Lung (tissue), 12 donors: ENCODE data around the gene FYN. TPM values are rescaled to one million over a fixed set of nuclear protein-coding genes. Genes with fewer than 3 reads are reported as not detected.

Source experiments
- ATAC-seq: fragments of 200-7000 bp; cut with Tn5 transposase; one replicate; pipeline ENCODE4 v1.9.1; 2020; ENCODE audit warnings: moderate number of reproducible peaks; ENCODE audit not compliant: insufficient read depth, low FRiP score
- DNase-seq, 3 donors: peaks; one replicate each; pipeline ENCODE4 v3.0.0-alpha.2; 2013 to 2017
- H3K27ac ChIP-seq, 2 donors: one replicate each; pipeline ENCODE4 v1.5.1; 2013; ENCODE audit warnings: mild to moderate bottlenecking in 2 of 2, moderate library complexity in 2 of 2, control low read depth in 1 of 2, inconsistent platforms in 1 of 2, low read depth in 1 of 2, low read length in 1 of 2
- H3K27me3 ChIP-seq, 3 donors: one replicate each; pipeline ENCODE4 v1.5.1; 2013; ENCODE audit warnings: low read length in 2 of 3; ENCODE audit not compliant: control insufficient read depth in 3 of 3, insufficient read depth in 3 of 3
- H3K36me3 ChIP-seq, 4 donors: one replicate each; pipeline ENCODE4 v1.5.1; 2013; ENCODE audit warnings: low read length in 4 of 4, mild to moderate bottlenecking in 1 of 4, moderate library complexity in 1 of 4; ENCODE audit not compliant: control insufficient read depth in 4 of 4, insufficient read depth in 4 of 4
- H3K4me1 ChIP-seq, 5 donors: one replicate each; pipeline ENCODE4 v1.5.1; 2013; ENCODE audit warnings: low read length in 5 of 5, mild to moderate bottlenecking in 2 of 5, moderate library complexity in 1 of 5; ENCODE audit not compliant: control insufficient read depth in 5 of 5, insufficient read depth in 5 of 5
- H3K4me3 ChIP-seq: one replicate; pipeline ENCODE4 v1.5.1; 2013; ENCODE audit warnings: mild to moderate bottlenecking, control low read depth, moderate library complexity
- H3K9ac ChIP-seq, 2 donors: one replicate each; pipeline ENCODE4 v1.5.1; 2013; ENCODE audit warnings: low read length in 2 of 2, control low read depth in 1 of 2; ENCODE audit not compliant: insufficient read depth in 1 of 2
- H3K9me3 ChIP-seq, 4 donors: one replicate each; pipeline ENCODE4 v1.5.1; 2013; ENCODE audit warnings: low read length in 3 of 4, mild to moderate bottlenecking in 1 of 4, moderate library complexity in 1 of 4; ENCODE audit not compliant: control insufficient read depth in 4 of 4, insufficient read depth in 3 of 4
- WGBS, 2 donors: extraction: QIAGEN DNeasy Blood & Tissue Kit; methylation state at CpG; one replicate each; pipeline ENCODE4 v1.1.7; 2013; 5-methylcytosine and 5-hydroxymethylcytosine counted together
- polyA plus RNA-seq, 2 donors: library from polyadenylated mRNA; stranded (reverse); fragments of 200-250 nt; gene quantifications; one replicate each; pipeline ENCODE4 v1.2.1, GENCODE V29; 2013
- total RNA-seq, 2 donors: library from RNA; depleted of rRNA in 1 of 2; stranded (reverse); fragments of >200 nt in 1 of 2; gene quantifications; one replicate each; pipeline ENCODE4 v1.2.1, GENCODE V29; 2014 to 2021
- TF ChIP-seq, protein P1 (sequence below): IDR thresholded peaks from 2 replicates; pipeline ENCODE4 v1.5.1; 2012; ENCODE audit warnings: mild to moderate bottlenecking; ENCODE audit errors: control extremely low read depth, extremely low read depth
- donor health status: control.
- donor health status: control.
- donor health status: Bipolar disorder and iron deficiency.
- donor health status: healthy.
- donor health status: DM: yes; HTN: yes; CAD: no.

Gene FYN
- total and polyA plus RNA-seq, 4 donors: 27.3 to 157 (median 71.0) TPM

DNA sequence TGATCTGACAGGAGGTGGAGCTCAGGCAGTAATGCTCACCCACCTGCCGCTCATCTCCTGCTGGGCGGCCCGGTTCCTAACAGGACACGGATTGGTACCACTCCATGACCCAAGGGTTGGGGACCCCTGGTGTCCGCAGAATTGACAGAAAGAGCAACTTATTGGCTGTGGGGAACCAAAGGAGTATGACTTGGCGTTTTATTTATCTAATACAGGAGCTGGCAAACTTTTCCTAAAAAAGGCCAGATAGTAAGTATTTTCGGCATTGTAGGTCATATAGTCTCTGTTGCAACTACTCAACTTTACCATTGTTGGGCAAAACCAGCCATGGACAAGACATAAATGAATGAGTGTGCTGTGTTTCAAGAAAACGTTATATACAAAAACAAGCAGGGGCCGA lies 223.2 kb downstream of the FYN start:
- no peak for ATAC-seq
- 76 to 77% methylated on average over 9 of the region's 9 CpGs for WGBS, 2 donors

DNA sequence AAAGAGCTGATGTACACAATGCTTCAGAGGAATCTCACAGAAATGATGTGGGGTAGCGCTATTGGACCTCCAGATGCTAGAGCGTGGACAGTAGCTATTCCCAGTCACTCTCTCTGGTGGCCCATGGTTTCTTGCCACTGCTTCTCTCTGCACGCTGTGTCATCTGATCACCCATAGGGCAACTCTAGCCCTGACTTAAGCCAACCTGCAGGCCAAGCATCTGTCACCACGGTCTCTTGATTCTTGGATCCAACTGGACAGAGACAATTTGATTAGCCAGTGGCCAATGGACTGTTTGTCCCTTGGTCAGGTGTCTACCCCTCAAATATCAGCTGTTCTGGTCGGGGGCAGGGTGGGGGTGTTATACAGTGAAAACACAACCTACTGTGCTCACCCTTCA lies 225.2 kb downstream of the FYN start:
- ATAC-seq: no peak
- no peaks in the 10 kb centered on the region for H3K36me3 ChIP-seq
- H3K27ac ChIP-seq: no peak overlapping the region
- H3K4me3 ChIP-seq: no peak overlapping the region
- no peak overlapping the region for H3K9ac ChIP-seq
- DNase-seq: no peak
- H3K9me3 ChIP-seq: no peaks in the 10 kb centered on the region
- 97 to 98% methylated on average over 5 of the region's 5 CpGs for WGBS, 2 donors
- H3K4me1 ChIP-seq: peaks cover 0 to 8% (median 0%) of the 10 kb centered on the region in 5 donors
- no peaks in the 10 kb centered on the region for H3K27me3 ChIP-seq
- TF ChIP-seq, protein P1, sequence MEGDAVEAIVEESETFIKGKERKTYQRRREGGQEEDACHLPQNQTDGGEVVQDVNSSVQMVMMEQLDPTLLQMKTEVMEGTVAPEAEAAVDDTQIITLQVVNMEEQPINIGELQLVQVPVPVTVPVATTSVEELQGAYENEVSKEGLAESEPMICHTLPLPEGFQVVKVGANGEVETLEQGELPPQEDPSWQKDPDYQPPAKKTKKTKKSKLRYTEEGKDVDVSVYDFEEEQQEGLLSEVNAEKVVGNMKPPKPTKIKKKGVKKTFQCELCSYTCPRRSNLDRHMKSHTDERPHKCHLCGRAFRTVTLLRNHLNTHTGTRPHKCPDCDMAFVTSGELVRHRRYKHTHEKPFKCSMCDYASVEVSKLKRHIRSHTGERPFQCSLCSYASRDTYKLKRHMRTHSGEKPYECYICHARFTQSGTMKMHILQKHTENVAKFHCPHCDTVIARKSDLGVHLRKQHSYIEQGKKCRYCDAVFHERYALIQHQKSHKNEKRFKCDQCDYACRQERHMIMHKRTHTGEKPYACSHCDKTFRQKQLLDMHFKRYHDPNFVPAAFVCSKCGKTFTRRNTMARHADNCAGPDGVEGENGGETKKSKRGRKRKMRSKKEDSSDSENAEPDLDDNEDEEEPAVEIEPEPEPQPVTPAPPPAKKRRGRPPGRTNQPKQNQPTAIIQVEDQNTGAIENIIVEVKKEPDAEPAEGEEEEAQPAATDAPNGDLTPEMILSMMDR: no peak

More for the DNA sequence above, 223.2 kb downstream of the FYN start:
- TF ChIP-seq, protein P1: no peak
- Histone ChIP-seq H3K27ac (no peak overlapping the region), H3K36me3 (no peaks in the 10 kb centered on the region), H3K27me3 (no peaks in the 10 kb centered on the region), H3K4me1 (peaks cover 0 to 8% (median 0%) of the 10 kb centered on the region in 5 donors), H3K9me3 (no peaks in the 10 kb centered on the region), H3K4me3 (no peak overlapping the region), H3K9ac (no peak overlapping the region)
- no peak for DNase-seq

DNA sequence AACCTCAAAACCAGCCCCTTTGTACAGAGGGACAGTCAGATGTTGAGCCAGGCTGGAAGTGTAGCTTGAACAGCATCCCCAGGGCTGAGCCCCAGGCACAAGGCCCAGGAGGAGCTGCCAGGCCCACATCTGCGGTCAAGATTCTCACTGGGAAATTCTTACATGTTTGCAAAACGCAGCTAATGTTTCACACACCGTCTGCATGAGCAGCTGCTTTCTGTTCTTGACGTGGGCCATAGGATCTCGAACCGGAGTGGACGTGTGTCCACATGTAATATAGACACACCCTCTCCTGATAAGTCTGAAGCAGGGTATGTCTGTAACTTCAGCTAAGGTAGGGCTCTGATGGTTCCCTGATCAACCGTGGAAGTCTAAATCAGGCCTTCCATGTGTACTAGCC lies 226.3 kb downstream of the FYN start:
- Histone ChIP-seq H3K9me3 (no peaks in the 10 kb centered on the region), H3K27ac (peak overlapping the region in 1 of 2 donors; percentile 10), H3K4me1 (peaks cover 0 to 8% (median 0%) of the 10 kb centered on the region in 5 donors), H3K9ac (peak overlapping the region in 1 of 2 donors; percentile 44), H3K36me3 (no peaks in the 10 kb centered on the region), H3K4me3 (no peak overlapping the region), H3K27me3 (no peaks in the 10 kb centered on the region)
- TF ChIP-seq, protein P1: no peak
- WGBS, 2 donors: 71 to 87% methylated on average over 8 of the region's 8 CpGs
- DNase-seq: peak; percentile 22 to 75 (median 37)
- ATAC-seq: no peak

DNA sequence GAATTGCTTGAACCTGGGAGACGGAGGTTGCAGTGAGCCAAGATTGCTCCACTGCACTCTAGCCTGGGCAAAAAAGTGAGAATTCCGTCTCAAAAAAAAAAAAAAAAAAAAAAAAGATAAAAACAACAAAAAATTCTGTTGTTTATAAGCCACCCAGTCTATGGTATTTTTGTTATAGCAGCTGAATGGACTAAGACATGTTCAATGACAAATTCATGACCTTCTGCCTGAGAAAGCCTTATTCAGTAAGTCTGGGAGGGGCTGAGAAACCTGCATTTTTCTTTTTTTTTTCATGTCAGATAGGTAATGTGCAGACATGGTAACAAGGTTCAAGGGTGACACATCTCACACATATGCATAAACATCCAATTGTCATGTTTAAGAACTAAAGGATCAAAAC lies 227.2 kb downstream of the FYN start:
- DNase-seq (no peak), ATAC-seq (no peak)
- no peaks in the 10 kb centered on the region for H3K36me3 ChIP-seq
- 50 to 96% methylated on average over 2 of the region's 2 CpGs for WGBS, 2 donors
- peaks cover 0 to 8% (median 0%) of the 10 kb centered on the region in 5 donors for H3K4me1 ChIP-seq
- H3K4me3 ChIP-seq: no peak overlapping the region
- no peaks in the 10 kb centered on the region for H3K27me3 ChIP-seq
- TF ChIP-seq, protein P1: no peak
- H3K9ac ChIP-seq: no peak overlapping the region
- H3K9me3 ChIP-seq: no peaks in the 10 kb centered on the region
- H3K27ac ChIP-seq: no peak overlapping the region
